Fibroblast of villous mesenchyme (primary cell): ENCODE data around the gene FREM2. TPM values are rescaled to one million over a fixed set of nuclear protein-coding genes. Genes with fewer than 3 reads are reported as not detected.

ENCODE experiments used
- DNase-seq: peaks from one replicate; pipeline ENCODE4 v3.0.0-alpha.2; 2010; ENCODE audit warnings: low read depth
- H3K4me3 ChIP-seq: 2 replicates; pipeline ENCODE4 v1.5.1; 2011; ENCODE audit warnings: low read depth, mild to moderate bottlenecking, low read length
- CTCF ChIP-seq: IDR thresholded peaks from 2 replicates; pipeline ENCODE4 v1.5.1; 2012; ENCODE audit warnings: low read depth, mild to moderate bottlenecking, low read length; ENCODE audit not compliant: insufficient read depth
- total RNA-seq: library from RNA; depleted of rRNA; stranded (reverse); fragments of >200 nt; gene quantifications from 2 replicates; pipeline ENCODE4 v1.2.3, GENCODE V29; 2012

FREM2 gene
- total RNA-seq, 1 donor, result not detected

GRCh38 chr13:38844581-38844980, 157.7 kb downstream of the FREM2 start:
- no peak overlapping the region for H3K4me3 ChIP-seq
- no peak for DNase-seq
- no peak for TF ChIP-seq CTCF

GRCh38 chr13:38848360-38848759, 161.5 kb downstream of the FREM2 start:
- H3K4me3 ChIP-seq, result no peak overlapping the region
- TF ChIP-seq CTCF, result no peak
- DNase-seq, result no peak

GRCh38 chr13:38849315-38849714, 162.4 kb downstream of the FREM2 start:
- no peak for DNase-seq
- no peak for TF ChIP-seq CTCF

GRCh38 chr13:38850868-38851626, 164.2 kb downstream of the FREM2 start:
- DNase-seq, result no peak
- no peak overlapping the region for H3K4me3 ChIP-seq
- TF ChIP-seq CTCF, result no peak

More at GRCh38 chr13:38849315-38849714, 162.4 kb downstream of the FREM2 start:
- H3K4me3 ChIP-seq, result no peak overlapping the region

GRCh38 chr13:38854226-38854625, 167.3 kb downstream of the FREM2 start:
- no peak for TF ChIP-seq CTCF
- no peak for DNase-seq
- H3K4me3 ChIP-seq, result no peak overlapping the region

GRCh38 chr13:38856065-38856464, 169.2 kb downstream of the FREM2 start:
- DNase-seq, result no peak
- TF ChIP-seq CTCF, result no peak
- no peak overlapping the region for H3K4me3 ChIP-seq

- no peak for DNase-seq
- no peak for TF ChIP-seq CTCF
- H3K4me3 ChIP-seq, result no peak overlapping the region
Observed at GRCh38 chr13:38862443-38862842, 175.6 kb downstream of the FREM2 start.
